PC-9 (cell line): Measurements from ENCODE around the gene AGAP1.

Experiments
- EZH2 ChIP-seq: fragments of 200-600 bp; sonication (generic); IDR thresholded peaks from 2 replicates; pipeline ENCODE4 v1.8.0; 2017; ENCODE audit warnings: antibody characterized with exemption, low read depth
- TF ChIP-seq, protein P1 (sequence below): fragments of 200-600 bp; sonication (generic); conservative IDR thresholded peaks from 2 replicates; pipeline ENCODE4 v1.6.1; 2017; ENCODE audit warnings: mixed run types, antibody characterized with exemption, mild to moderate bottlenecking, moderate library complexity

DNA sequence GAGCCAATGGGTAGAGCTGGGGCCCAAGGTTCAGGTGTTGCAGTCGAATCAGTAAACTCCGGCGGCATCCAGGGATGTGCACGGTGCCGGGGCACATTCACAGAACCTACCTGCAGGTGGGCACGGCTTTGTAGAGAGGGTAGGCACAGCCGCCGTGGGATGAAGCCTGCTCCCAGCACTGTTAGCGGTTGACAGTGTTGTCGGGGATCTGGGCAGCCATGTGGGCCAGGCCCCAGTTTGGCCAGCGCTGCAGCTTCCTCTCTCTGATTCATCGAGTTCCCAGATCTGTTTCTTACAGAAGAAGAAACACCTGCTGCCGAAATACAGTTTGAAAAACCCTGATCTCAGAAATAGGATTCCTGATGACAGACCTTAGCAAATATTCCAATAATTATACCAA is 274.8 kb downstream of the AGAP1 start:
- TF ChIP-seq, protein P1, sequence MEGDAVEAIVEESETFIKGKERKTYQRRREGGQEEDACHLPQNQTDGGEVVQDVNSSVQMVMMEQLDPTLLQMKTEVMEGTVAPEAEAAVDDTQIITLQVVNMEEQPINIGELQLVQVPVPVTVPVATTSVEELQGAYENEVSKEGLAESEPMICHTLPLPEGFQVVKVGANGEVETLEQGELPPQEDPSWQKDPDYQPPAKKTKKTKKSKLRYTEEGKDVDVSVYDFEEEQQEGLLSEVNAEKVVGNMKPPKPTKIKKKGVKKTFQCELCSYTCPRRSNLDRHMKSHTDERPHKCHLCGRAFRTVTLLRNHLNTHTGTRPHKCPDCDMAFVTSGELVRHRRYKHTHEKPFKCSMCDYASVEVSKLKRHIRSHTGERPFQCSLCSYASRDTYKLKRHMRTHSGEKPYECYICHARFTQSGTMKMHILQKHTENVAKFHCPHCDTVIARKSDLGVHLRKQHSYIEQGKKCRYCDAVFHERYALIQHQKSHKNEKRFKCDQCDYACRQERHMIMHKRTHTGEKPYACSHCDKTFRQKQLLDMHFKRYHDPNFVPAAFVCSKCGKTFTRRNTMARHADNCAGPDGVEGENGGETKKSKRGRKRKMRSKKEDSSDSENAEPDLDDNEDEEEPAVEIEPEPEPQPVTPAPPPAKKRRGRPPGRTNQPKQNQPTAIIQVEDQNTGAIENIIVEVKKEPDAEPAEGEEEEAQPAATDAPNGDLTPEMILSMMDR = no peak
- TF ChIP-seq EZH2 = no peak
